ENCODE measurements around the gene RAPGEF2.
"Not testable (repeated sequence)": the region's sequence is repeated elsewhere in the genome, so short reads cannot be mapped to it uniquely, and the experiment has no call there.

Gene RAPGEF2

DNA sequence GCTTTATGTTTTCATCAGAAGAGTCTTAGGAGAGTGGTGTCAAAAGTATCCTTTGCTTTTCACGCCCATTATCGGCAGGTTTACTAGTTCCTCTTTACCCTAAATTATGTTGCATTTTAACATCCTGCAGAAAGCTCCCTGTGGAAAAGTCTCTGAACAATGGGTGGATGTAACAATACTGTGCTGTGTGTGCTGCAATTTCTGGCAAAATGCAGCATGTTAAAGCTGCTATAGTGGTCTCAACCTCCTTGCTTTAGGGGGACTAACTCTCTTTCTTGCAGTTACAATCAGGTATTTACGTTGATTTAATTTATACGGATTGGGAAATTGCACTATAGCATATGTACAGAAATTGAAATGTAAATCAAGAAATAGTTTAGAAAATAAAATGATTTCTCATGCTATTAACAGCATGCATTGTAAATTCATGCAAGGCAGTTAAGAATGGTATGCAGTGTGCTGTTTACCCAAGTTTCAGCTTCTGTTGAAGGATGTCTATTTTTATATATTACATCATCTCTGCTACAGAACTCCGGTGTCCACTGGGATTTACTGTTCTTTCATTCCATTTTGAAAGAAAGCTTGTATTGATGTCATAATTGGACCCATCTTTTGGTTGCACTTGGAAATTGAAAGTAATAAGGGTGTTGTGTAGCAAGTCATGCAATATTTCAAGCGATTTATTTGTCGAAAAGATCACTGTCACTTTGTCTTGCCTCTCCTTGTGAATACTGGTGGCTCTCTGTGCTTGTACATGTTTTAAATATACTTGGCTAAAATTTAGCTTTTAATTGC lies 145.7 kb downstream of the RAPGEF2 start:
- DNase-seq: no peak

DNA sequence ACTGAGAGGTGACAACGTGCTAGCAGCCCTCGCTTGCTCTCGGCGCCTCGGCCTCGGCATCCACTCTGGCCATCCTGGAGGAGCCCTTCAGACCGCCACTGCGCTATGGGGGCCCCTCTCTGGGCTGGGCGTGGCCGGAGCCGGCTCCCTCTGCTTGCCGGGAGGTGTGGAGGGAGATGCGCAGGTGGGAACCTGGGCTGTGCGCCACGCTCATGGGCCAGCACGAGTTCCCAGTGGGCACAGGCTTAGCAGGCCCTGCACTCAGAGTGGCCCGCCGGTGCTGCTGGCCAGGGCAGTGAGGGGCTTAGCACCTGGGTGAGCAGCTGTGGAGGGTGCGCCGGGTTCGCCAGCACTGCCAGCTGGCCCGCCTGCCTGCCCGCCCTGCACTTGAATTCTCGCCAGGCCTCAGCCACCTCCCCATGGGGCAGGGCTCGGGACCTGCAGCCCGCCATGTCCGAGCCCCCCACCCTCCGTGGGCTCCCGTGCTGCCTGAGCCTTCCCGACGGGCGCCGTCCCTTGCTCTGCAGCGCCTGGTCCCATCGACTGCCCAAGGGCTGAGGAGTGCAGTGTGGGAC lies 148.0 kb downstream of the RAPGEF2 start:
- DNase-seq: no peak

DNA sequence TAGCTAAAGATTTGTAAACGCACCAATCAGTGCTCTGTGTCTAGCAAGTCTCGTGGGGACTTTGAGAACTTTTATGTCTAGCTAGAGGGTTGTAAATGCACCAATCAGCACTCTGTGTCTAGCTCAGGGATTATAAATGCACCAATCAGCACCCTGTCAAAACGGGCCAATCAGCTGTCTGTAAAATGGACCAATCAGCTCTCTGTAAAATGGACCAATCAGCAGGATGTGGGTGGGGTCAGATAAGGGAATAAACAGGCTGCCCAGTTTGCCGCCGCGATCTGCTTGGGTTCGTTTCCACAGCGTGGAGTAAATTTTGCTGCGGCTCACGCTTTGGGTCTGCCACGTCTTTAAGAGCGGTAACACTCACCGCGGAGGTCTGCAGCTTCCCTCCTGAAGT lies 148.7 kb downstream of the RAPGEF2 start:
- not testable (repeated sequence) for DNase-seq

DNA sequence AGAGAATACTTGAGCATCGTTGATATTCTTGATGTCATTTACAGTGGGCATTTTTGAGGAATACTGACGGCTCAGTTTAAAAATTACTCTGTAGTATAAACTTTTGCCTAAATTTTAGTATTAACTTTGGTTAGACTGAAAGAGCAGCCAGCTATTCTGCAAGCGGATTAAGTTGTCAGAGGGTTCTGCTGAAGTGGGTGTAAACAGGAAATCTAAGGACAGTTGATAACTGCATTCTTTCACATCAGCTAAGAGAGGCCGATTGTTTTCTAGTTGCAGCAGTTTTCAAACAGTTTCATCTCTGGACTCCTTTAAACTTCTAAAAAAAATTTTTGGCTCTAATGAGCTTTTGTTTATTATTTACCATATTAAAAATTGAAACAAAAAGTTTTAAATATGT lies 149.6 kb downstream of the RAPGEF2 start:
- DNase-seq: no peak

DNA sequence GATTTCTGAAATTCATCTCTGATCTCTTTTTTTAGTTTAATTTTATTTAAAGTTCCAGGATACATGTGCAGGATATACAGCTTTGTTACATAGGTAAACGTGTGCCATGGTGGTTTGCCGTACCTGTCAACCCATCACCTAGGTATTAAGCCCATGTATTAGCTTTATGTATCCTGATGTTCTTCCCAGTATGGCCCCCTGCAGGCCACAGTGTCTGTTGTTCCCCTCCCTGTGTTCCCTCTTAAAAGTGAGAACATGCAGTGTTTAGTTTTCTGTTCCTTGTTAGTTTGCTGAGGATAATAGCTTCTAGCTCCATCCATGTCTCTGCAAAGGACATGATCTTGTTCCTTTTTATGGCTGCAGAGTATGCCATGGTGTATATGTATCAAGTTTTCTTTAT lies 153.2 kb downstream of the RAPGEF2 start:
- DNase-seq: no peak

DNA sequence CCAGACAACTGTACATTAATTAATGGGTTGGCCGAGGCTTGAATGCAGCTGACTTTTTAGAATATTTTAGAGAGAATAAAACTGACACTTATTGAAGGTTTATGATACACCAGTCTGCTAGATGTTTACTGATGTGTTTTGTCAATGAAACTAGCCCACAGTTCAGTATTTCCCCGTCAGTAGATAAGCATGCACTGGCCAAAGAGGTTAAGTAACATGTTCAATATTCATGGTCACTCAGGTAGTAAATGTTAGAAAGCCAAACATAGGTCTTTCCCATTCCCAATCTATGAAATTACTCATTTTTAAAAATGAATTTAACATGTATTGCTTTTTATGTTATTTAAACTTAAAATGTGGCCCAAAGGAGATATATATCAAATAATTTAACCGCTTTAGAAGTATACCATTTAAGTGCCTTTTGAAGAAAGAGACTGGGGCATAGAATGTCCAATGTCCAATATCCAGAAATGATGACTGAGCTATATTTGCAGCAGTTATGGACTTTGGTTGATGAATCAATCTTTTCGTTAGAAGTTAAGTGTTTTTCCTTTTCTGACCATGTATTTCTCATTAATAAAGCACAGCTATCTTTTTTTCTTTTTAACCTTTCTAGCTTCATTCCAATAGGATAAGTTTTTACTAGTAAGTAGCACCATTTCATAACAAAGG lies 156.1 kb downstream of the RAPGEF2 start:
- no peak for DNase-seq

DNA sequence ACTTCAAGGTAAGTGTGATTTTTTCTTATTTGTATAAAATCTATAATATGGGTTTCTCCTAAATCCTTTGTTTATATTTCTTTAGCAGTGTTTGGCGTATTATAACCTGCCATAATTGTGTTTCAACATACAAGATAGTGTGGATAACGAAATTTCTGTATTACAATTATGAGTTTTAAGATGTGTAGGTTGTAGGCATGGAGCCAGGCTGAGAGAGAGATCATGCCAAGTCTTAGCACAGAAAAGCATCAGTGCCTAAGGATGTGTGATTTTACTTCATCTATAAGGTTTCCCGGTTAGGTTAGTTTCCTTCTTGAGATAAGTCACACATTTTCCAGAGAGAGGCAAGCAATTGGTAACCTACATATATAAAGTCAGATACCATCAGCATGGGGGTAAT lies 161.2 kb downstream of the RAPGEF2 start:
- no peak for DNase-seq

DNA sequence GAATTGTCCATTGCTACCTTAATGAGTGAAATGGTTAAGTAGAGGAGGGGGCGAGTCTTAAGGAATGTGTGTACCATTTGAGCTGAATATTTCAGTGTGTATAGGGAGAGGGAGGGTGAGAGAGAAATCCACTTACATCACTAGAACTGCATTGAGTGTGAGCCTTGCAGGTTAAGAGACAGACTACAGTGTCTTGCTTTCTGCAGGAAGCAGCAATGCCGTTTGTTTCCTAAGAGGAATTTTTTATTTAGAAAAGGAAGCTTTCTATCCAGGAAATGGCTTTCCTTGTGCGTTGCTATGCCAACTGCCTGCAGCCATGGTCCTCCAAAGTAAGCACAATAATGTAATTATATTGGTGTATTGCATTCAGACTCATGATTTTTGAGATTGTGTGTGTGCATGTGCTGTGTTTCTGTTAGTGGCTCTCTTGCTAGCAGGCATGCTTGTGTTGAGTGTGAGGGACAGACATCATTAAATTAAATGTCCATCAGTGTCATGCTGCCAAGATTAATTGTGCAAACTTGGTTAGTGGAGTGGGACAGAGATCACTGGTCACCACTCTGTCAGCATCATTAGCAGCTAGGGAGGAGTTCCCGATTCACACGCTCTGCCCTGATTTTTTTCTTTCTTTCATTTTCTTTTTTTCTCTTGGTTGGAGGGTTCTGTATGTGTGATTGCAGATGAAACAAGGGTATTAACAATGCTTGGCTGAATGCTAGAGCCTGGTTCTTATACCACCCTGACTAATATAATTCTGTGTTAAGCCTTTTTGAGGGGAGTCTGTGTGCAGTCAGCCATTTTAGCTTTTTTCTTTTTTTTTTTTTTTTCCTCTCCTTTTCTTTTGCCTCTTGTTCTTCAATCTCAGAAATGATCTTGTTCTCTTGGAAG lies 164.3 kb downstream of the RAPGEF2 start:
- no peak for DNase-seq

DNA sequence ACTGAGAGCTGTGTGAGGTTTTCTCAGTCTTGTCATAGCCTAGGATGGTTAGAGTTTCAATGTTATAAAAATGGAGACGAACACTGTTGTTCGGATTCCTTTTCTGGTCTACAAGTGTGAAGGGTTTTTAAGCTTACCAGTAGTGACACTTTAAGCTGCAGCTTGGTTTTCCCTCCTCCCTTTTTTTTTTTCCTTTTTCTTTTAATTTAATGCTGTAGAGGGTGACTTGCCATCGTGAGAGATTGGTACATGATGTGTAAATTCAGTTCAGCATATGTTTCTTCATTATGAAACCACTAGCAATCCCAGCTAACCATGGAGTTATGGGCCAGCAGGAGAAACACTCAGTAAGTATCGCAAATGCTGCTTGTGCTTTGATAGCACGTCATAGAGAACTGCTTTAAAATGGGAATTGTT lies 165.0 kb downstream of the RAPGEF2 start:
- no peak for DNase-seq

DNA sequence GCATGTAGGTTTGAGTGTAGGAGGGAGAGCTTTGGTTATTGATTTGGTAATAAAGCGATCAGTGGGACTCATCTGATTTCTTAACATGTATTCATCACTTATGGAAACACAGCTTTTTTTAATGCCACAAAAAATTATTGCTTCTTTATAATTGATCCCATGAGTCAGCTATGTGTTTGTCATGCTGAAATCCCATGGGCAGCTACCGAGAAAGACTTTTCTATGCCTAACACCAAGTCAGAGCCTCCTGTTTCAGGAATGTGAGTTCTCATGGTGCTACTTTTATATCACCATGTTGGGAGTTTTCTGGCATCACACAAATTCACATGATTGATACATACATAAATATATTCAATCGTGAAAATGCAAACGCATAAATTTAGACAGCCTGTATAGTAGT lies 165.7 kb downstream of the RAPGEF2 start:
- no peak for DNase-seq

DNA sequence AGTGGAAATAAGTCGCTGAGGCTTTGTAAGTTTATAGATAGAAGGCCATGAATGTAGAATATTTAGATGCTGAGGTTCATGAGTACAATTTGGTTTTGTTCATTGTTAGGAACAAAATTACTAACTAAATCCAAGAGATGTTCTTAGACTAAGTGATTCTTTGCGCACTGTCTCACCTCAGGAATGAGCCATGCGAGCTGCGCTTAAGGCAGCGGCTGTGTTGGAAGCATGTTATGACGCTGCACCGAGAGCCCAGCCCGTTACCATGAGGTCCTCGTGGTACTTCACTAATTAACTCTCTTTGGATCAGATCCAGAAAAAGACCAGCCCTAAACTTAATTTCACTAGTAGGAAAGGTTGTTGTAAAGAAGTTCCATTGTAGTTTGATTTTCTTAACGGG lies 166.2 kb downstream of the RAPGEF2 start:
- DNase-seq: no peak

DNA sequence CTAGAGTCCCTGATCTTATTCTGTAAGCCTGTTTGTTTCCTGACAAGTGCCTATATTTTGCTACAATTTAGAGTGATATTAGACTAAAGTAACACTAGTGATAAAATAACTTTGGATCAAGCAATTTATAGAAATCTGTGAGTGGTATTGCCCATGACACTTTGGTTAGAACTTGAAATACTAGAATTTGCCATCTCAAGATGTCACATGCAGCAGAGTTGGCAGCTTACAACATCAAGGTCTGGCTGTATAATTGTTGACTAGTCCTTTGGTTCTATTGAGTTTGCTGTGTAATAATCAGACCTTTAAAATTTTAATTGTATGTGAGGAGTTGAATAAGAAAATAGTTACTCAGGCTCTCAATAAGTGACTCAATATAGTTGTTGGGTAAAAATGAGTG lies 167.1 kb downstream of the RAPGEF2 start:
- no peak for DNase-seq

DNA sequence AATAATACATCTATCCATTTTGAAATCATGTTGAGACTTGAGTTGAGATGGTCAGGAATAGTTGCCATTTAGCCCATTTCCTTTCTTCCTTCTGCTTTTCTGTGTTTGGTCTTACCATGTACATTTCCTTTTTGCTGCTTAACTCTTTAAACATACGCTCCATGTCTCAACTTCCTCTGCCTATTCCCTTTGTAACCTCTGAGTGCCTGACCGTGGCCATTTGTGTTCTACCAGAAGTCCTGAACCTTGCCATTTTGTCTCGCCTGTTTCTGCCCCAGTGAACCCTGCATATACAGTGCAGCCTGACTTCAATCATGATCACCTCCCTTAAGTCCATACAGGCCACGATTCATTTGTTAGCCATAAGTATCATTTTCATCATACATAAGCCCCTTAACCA lies 169.0 kb downstream of the RAPGEF2 start:
- no peak for DNase-seq

DNA sequence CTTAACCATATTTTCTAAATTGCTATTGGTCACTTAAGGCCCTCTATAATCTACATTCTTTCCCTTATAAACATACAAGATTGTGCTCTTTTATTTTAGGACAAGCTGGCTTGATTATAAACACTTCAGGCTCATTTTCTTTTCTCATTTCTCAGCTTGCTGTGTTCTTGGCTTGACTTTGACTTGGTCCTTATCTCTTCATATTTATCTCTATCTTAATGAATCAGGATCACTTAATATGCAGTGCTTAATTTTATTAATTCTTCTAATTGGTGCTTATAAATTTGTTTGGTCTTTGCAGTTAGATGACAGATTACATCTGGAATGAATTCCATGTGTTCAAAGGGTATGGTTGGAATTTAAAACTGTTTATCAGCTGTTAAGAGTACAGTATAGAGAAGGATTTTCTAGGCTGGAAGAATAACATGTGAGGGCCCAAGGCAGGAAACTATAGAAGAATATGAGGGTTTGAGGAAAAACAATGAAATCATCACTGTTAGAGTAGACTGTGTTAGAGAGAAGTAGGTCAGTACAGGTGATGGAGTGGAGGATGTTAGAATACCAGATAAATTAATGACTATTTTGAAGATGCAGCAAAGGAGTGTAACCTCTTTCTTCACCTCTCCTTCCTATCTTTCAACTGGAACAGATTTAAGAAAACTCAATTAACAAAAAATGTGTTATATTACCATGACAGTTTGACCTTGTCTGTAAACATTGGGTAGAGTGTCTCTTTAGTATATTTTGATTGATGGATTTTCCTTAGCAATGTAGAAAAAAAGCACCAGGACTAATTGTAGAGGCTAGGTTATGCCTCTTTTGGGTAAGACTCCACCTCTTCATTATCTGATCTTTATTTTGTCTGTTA lies 169.6 kb downstream of the RAPGEF2 start:
- no peak for DNase-seq

DNA sequence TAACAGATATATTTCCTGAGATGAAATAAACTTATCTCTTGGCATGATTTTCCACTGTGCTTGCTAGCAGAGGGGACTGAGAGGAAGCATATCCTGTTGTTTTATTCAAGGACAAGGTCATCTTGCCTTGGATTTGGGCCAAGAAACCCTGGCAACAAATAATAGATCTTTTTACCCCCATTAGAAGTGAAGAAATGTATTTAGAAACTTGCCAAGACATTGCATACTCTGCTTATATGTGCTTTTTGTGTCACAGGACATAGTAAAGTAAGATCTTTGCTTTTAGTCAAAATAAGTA lies 170.2 kb downstream of the RAPGEF2 start:
- DNase-seq: no peak

DNA sequence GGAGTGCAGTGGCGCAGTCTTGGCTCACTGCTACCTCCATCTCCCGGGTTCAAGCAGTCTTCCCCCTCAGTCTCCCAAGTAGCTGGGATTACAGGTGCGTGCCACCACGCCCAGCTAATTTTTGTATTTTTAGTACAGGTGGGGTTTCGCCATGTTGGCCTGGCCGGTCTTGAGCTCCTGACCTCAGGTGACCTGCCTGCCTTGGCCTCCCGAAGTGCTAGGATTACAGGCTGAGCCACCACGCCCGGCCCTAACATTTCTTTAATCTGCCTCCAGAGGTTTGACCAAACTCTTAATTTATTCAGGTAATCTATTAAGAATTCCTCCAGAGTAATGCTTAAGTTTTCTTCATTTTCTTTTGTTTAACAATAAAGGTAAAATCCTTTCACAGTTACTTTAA lies 171.0 kb downstream of the RAPGEF2 start:
- no peak for DNase-seq

DNA sequence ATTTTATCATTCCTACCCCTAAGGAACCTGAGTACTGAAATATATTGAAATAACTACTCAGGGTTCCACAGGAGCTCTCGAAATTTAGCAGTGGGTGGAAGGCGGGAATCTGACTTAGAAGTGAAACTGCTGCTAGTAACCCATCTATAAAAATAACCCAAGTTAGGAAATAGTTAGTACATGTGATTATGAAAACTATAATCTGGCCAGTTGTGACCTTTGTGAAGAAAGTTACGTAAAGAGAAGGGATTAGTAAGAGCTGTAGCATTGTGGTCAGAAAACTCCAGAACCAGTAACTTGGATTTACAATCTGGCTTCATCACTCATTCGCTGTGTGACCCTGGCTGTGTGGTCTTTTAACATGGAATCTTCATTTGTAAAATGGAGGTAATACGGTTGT lies 175.5 kb downstream of the RAPGEF2 start:
- no peak for DNase-seq

DNA sequence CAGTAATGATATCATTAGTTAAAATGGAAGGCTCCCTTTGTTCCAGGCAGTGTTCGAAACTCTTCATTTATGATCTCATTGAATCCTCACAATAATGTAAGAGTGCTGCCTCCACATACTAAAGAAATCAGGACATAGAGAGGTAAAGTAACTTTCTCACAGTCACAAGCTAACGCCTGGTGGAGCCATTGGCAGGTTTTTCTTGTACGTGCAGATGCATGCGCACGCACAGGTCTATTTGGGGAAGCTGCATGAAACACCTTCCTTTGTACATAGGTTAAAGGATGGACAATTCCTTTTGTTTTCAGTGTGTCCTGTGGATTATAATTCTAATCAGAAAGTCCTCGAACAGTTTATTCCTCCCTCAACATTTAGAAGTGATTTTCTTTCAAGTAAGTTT lies 176.2 kb downstream of the RAPGEF2 start:
- DNase-seq: no peak

DNA sequence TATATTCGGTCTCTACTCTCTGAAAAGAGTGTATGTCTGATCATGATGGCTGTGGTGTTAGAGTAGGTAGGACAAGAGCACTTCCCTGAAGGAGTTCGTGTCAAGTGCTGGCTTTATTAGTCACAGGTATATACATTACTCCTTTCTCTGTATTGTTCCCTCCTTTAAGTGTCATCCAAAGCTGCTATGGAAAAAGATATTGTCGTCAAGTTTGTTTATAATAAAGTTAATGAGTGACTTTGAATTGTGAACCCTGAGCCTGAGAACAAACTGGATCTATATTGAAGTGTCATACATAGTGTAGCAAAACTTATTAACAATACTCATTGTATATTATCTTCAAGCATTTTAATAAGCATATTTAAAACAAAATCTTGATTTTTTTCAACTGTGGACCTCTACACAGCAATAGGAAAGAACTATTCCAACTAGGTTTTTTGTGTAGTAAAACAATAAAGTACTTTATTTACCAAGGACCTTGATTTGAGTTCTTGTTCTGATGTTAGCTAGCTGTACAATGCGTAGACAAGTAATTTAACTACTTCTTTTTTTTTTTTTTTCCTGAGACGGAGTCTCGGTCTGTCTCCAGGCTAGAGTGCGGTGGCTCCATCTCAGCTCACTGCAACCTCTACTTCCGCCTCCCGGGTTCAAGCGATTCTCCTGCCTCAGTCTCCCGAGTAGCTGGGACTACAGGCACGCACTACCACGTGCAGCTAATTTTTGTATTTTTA lies 177.7 kb downstream of the RAPGEF2 start:
- no peak for DNase-seq

DNA sequence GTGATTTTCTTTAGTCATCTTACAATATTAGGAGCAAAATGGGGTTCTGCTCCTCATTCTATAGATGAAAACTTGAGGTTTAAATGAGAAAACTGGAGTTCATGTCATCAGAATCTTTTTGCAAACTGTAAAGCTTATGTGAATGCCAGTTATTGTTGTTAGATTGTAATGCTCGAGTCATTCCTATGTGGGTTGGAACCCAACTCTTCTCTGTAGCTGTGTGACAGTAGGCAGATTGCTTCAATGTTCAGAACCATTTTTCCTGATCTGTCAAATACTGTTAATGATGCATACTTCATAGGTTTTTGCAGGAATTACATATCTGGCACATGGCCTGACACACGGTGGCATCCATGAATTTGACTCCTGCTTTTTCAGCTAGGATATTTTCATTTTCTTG lies 178.9 kb downstream of the RAPGEF2 start:
- DNase-seq: no peak

DNA sequence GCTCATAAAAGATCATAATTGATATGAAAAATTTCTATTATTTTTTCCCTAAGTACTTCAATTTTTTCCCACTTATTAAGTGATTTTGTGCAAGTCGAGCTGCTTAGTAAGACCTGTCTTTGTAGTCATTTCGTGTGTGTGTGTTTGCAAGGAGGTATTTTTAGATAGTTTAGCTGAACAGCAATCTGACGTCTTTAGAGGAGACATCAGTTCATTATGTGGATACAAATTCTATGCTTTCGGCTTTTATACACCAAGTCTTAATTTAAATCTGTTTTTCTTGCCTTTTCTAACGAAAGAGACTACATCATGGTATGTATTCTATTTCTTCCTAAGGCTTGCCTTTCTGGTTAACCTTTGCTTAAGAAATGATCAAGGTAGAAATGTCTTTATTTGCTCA lies 179.4 kb downstream of the RAPGEF2 start:
- no peak for DNase-seq

DNA sequence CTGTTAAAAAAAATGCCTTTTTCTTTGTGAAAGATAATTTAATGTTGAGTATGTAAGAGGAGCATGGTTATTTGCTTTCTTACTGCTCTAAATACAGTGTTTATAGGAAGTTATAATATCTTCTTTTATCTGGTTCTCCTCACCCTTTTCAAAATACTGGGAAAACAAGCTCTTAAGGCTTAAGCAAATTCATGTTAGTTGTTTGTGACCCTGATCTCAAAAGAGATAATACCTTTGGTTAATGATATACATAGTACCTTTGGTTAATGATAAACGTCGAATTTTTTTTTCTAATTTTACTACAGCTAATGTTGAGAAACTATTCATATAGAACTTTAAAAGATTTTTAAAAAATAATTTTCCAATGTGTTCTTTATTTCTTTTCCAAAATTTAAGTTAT lies 180.1 kb downstream of the RAPGEF2 start:
- DNase-seq: no peak
